H9 (cell line): ENCODE measurements around the gene NFU1. TPM values are rescaled to one million over a fixed set of nuclear protein-coding genes. Genes with fewer than 3 reads are reported as not detected.

Source experiments
- DNase-seq: peaks from one replicate; pipeline ENCODE4 v3.0.0-alpha.2; 2017
- H2AFZ ChIP-seq: one replicate; pipeline ENCODE4 v1.6.1; 2013; ENCODE audit warnings: mild to moderate bottlenecking, low read length, control low read depth, moderate library complexity
- H2AK5ac ChIP-seq: 2 replicates; pipeline ENCODE4 v1.6.1; 2013; ENCODE audit warnings: low read length, control low read depth, mixed read lengths; ENCODE audit not compliant: insufficient read length
- H2BK120ac ChIP-seq: one replicate; pipeline ENCODE4 v1.6.1; 2013; ENCODE audit warnings: low read depth, mild to moderate bottlenecking, low read length, control low read depth, inconsistent platforms; ENCODE audit not compliant: poor library complexity, severe bottlenecking
- H2BK12ac ChIP-seq: 2 replicates; pipeline ENCODE4 v1.6.1; 2013; ENCODE audit warnings: low read length, control low read depth, mixed read lengths, low read depth; ENCODE audit not compliant: insufficient read length
- H2BK15ac ChIP-seq: 2 replicates; pipeline ENCODE4 v1.6.1; 2013; ENCODE audit warnings: low read depth, low read length, control low read depth
- H2BK20ac ChIP-seq: one replicate; pipeline ENCODE4 v1.6.1; 2013; ENCODE audit warnings: low read depth, mild to moderate bottlenecking, low read length, control low read depth, inconsistent platforms; ENCODE audit not compliant: poor library complexity, severe bottlenecking
- H2BK5ac ChIP-seq: 2 replicates; pipeline ENCODE4 v1.6.1; 2013; ENCODE audit warnings: low read length, control low read depth, mixed read lengths; ENCODE audit not compliant: insufficient read length
- H3K14ac ChIP-seq: 2 replicates; pipeline ENCODE4 v1.6.1; 2013; ENCODE audit warnings: low read length, control low read depth; ENCODE audit not compliant: insufficient read depth
- H3K18ac ChIP-seq: 2 replicates; pipeline ENCODE4 v1.6.1; 2013; ENCODE audit warnings: low read depth, mild to moderate bottlenecking, mixed read lengths, low read length, control low read depth; ENCODE audit not compliant: insufficient read length
- H3K23ac ChIP-seq: 2 replicates; pipeline ENCODE4 v1.6.1; 2013; ENCODE audit warnings: low read length, control low read depth, mixed read lengths, low read depth; ENCODE audit not compliant: insufficient read length
- H3K23me2 ChIP-seq: 2 replicates; pipeline ENCODE4 v1.6.1; 2013; ENCODE audit warnings: low read depth, mild to moderate bottlenecking, mixed read lengths, low read length, control low read depth; ENCODE audit not compliant: insufficient read length, poor library complexity, severe bottlenecking
- H3K27ac ChIP-seq: 2 replicates; pipeline ENCODE4 v1.5.1; 2013; ENCODE audit warnings: low read length, control low read depth, mixed read lengths, low read depth; ENCODE audit not compliant: insufficient read length
- H3K27me3 ChIP-seq: 2 replicates; pipeline ENCODE4 v1.6.1; 2013; ENCODE audit warnings: low read length, control low read depth, inconsistent platforms; ENCODE audit not compliant: insufficient read depth
- H3K4ac ChIP-seq: 2 replicates; pipeline ENCODE4 v1.6.1; 2013; ENCODE audit warnings: low read depth, mild to moderate bottlenecking, control low read depth, inconsistent platforms, low read length, moderate library complexity
- H3K4me1 ChIP-seq: 2 replicates; pipeline ENCODE4 v1.6.1; 2013; ENCODE audit warnings: low read length, control low read depth, inconsistent platforms; ENCODE audit not compliant: insufficient read depth
- H3K4me2 ChIP-seq: 2 replicates; pipeline ENCODE4 v1.6.1; 2013; ENCODE audit warnings: low read length, control low read depth, mixed read lengths; ENCODE audit not compliant: insufficient read length, insufficient read depth
- H3K56ac ChIP-seq: 2 replicates; pipeline ENCODE4 v1.6.1; 2013; ENCODE audit warnings: low read depth, mild to moderate bottlenecking, mixed read lengths, low read length, control low read depth; ENCODE audit not compliant: insufficient read length
- H3K79me1 ChIP-seq: 2 replicates; pipeline ENCODE4 v1.6.1; 2013; ENCODE audit warnings: low read depth, mild to moderate bottlenecking, moderate library complexity, low read length, control low read depth, inconsistent platforms; ENCODE audit not compliant: insufficient read depth, poor library complexity, severe bottlenecking
- H3K79me2 ChIP-seq: 2 replicates; pipeline ENCODE4 v1.6.1; 2013; ENCODE audit warnings: low read length, control low read depth, inconsistent platforms; ENCODE audit not compliant: insufficient read depth
- H3K9ac ChIP-seq: 2 replicates; pipeline ENCODE4 v1.6.1; 2013; ENCODE audit warnings: low read length, control low read depth, mixed read lengths; ENCODE audit not compliant: insufficient read length; ENCODE audit errors: extremely low read depth
- H3K9me3 ChIP-seq: one replicate; pipeline ENCODE4 v1.6.1; 2013; ENCODE audit warnings: low read depth, low read length, inconsistent platforms; ENCODE audit not compliant: control insufficient read depth
- H3T11ph ChIP-seq: one replicate; pipeline ENCODE4 v1.6.1; 2013; ENCODE audit warnings: mild to moderate bottlenecking, low read length, control low read depth, inconsistent platforms
- H4K20me1 ChIP-seq: one replicate; pipeline ENCODE4 v1.6.1; 2013; ENCODE audit not compliant: control insufficient read depth, insufficient read length, insufficient read depth
- H4K5ac ChIP-seq: 2 replicates; pipeline ENCODE4 v1.6.1; 2013; ENCODE audit warnings: low read depth, mild to moderate bottlenecking, mixed read lengths, low read length, control low read depth; ENCODE audit not compliant: insufficient read length
- H4K8ac ChIP-seq: replicated peaks from 2 replicates; pipeline ENCODE4 v1.6.1; 2013; ENCODE audit warnings: low read length, control low read depth, mixed read lengths, low read depth; ENCODE audit not compliant: insufficient read length
- H4K91ac ChIP-seq: 2 replicates; pipeline ENCODE4 v1.6.1; 2013; ENCODE audit warnings: low read depth, mild to moderate bottlenecking, moderate library complexity, mixed read lengths, low read length, control low read depth; ENCODE audit not compliant: insufficient read length
- H3K27ac Mint-ChIP-seq, 3 experiments: 2 replicates in 2 of 3; 3 replicates in 1 of 3; pipeline ENCODE4 v1.8.0; 2020 to 2021; ENCODE audit warnings: mixed read lengths in 3 of 3, mild to moderate bottlenecking in 1 of 3, moderate library complexity in 1 of 3
- H3K27me3 Mint-ChIP-seq: 2 replicates; pipeline ENCODE4 v1.8.0; 2021; ENCODE audit warnings: low read depth, mild to moderate bottlenecking, moderate library complexity, mixed read lengths
- H3K36me3 Mint-ChIP-seq, 3 experiments: 2 replicates in 2 of 3; 3 replicates in 1 of 3; pipeline ENCODE4 v1.8.0; 2020 to 2021; ENCODE audit warnings: low read depth in 3 of 3, mixed read lengths in 3 of 3; ENCODE audit not compliant: insufficient read depth in 1 of 3
- H3K4me1 Mint-ChIP-seq, 2 experiments: 2 replicates each; pipeline ENCODE4 v1.8.0; 2020; ENCODE audit warnings: mixed read lengths in 2 of 2
- H3K4me3 Mint-ChIP-seq, 2 experiments: 2 replicates in 1 of 2; 3 replicates in 1 of 2; pipeline ENCODE4 v1.8.0; 2020 to 2021; ENCODE audit warnings: mild to moderate bottlenecking in 2 of 2, mixed read lengths in 2 of 2, moderate library complexity in 1 of 2
- H3K9me3 Mint-ChIP-seq, 2 experiments: 2 replicates in 1 of 2; 3 replicates in 1 of 2; pipeline ENCODE4 v1.8.0; 2020; ENCODE audit warnings: mild to moderate bottlenecking in 2 of 2, mixed read lengths in 2 of 2, moderate library complexity in 1 of 2
- CTCF ChIP-seq: fragments of 200-600 bp; sonication (generic); conservative IDR thresholded peaks from 3 replicates; pipeline ENCODE4 v1.8.0; 2021; ENCODE audit warnings: antibody characterized with exemption, mild to moderate bottlenecking
- WGBS: extraction: QIAGEN DNeasy Blood & Tissue Kit; methylation state at CpG from one replicate; pipeline ENCODE4 v1.1.7; 2013; ENCODE audit warnings: missing lambda C conversion rate, low lambda C conversion rate, mixed read lengths; ENCODE audit not compliant: insufficient read length; ENCODE audit errors: extremely low coverage; 5-methylcytosine and 5-hydroxymethylcytosine counted together
- total RNA-seq: library from RNA; stranded (reverse); gene quantifications from 2 replicates; pipeline ENCODE4 v1.2.1, GENCODE V29; 2021

NFU1 gene
- total RNA-seq, 1 experiment from 2014 or later, result 61.4 TPM

- H2AK5ac ChIP-seq, result no peak overlapping the region
- no peak for TF ChIP-seq CTCF
- H4K5ac ChIP-seq, result no peak overlapping the region
- H3K18ac ChIP-seq, result no peak overlapping the region
- H3K36me3 Mint-ChIP-seq, result peaks cover 0 to 8% (median 5%) of the 10 kb centered on the region in 3 experiments
- H2AFZ ChIP-seq, result no peak overlapping the region
- H2BK12ac ChIP-seq, result no peak overlapping the region
- no peak overlapping the region for H2BK20ac ChIP-seq
- H3K27me3 Mint-ChIP-seq, result peaks cover 9% of the 10 kb centered on the region
- no peak overlapping the region for H3K14ac ChIP-seq
- H3K23ac ChIP-seq, result no peak overlapping the region
- H3K4me3 Mint-ChIP-seq, result peak overlapping the region; percentile 19 to 39
- no peaks in the 10 kb centered on the region for H3K79me1 ChIP-seq
- H3K27ac Mint-ChIP-seq, result peak overlapping the region; percentile 15 to 76 (median 17); a peak in 6 of 7 replicates
- no peak overlapping the region for H2BK15ac ChIP-seq
- H3K4me1 Mint-ChIP-seq, result peaks cover 65% of the 10 kb centered on the region in 2 experiments
- no peaks in the 10 kb centered on the region for H3K23me2 ChIP-seq
- H3K4ac ChIP-seq, result no peak overlapping the region
- no peak overlapping the region for H2BK5ac ChIP-seq
- no peak overlapping the region for H3K56ac ChIP-seq
- no CpG with 5 or more reads among the region's 6 CpGs for WGBS
- H3K9me3 ChIP-seq, result no peaks in the 10 kb centered on the region
- H4K91ac ChIP-seq, result no peak overlapping the region
- no peaks in the 10 kb centered on the region for H3K79me2 ChIP-seq
- no peak overlapping the region for H2BK120ac ChIP-seq
- H3T11ph ChIP-seq, result no peak overlapping the region
- peak overlapping the region; percentile 41 for H3K4me2 ChIP-seq
- H4K8ac ChIP-seq, result no peak overlapping the region
- H4K20me1 ChIP-seq, result no peaks in the 10 kb centered on the region
- H3K9me3 Mint-ChIP-seq, result peaks cover 11 to 13% of the 10 kb centered on the region in 2 experiments
- no peak overlapping the region for H3K9ac ChIP-seq
- H3K27me3 ChIP-seq, result no peaks in the 10 kb centered on the region
- DNase-seq, result no peak
- H3K27ac ChIP-seq, result no peak overlapping the region
- H3K4me1 ChIP-seq, result peaks cover 4% of the 10 kb centered on the region
These were observed 13.6 kb upstream of the NFU1 start for GRCh38 chr2:69450735-69451416.
